Psoas muscle (tissue), 8 donors: ENCODE measurements around the gene RBM20. TPM values are rescaled to one million over a fixed set of nuclear protein-coding genes. Genes with fewer than 3 reads are reported as not detected.
"Not testable (repeated sequence)": the region's sequence is repeated elsewhere in the genome, so short reads cannot be mapped to it uniquely, and the experiment has no call there.

ENCODE experiments used
- ATAC-seq, 4 donors: fragments of 200-7000 bp; cut with Tn5 transposase; one replicate each; pipeline ENCODE4 v1.9.1; 2020; ENCODE audit warnings: moderate library complexity in 3 of 4, mild to moderate bottlenecking in 2 of 4
- DNase-seq, 2 donors: peaks; one replicate each; pipeline ENCODE4 v3.0.0-alpha.2; 2020
- H3K27ac ChIP-seq: fragments of 200-600 bp; one replicate; pipeline ENCODE4 v1.8.0; 2022
- H3K27me3 ChIP-seq, 3 donors: fragments of 200-600 bp in 1 of 3; one replicate each; pipeline versions ENCODE4 v1.6.1 to v1.8.0; 2013 to 2022; ENCODE audit warnings: low read length in 2 of 3, mild to moderate bottlenecking in 2 of 3, moderate library complexity in 1 of 3; ENCODE audit not compliant: insufficient read depth in 3 of 3
- H3K36me3 ChIP-seq, 2 donors: fragments of 200-600 bp in 1 of 2; one replicate each; pipeline versions ENCODE4 v1.6.1 to v1.8.0; 2013 to 2022; ENCODE audit warnings: low read depth in 1 of 2, mild to moderate bottlenecking in 1 of 2, moderate library complexity in 1 of 2; ENCODE audit not compliant: insufficient read depth in 1 of 2
- H3K4me1 ChIP-seq: fragments of 200-600 bp; one replicate; pipeline ENCODE4 v1.8.0; 2022
- H3K4me3 ChIP-seq: fragments of 200-600 bp; one replicate; pipeline ENCODE4 v1.8.0; 2022; ENCODE audit warnings: mild to moderate bottlenecking
- H3K9me3 ChIP-seq: fragments of 200-600 bp; one replicate; pipeline ENCODE4 v1.8.0; 2022
- CTCF ChIP-seq: fragments of 200-600 bp; IDR thresholded peaks from one replicate; pipeline ENCODE4 v1.8.0; 2022; ENCODE audit warnings: antibody characterized with exemption
- WGBS, 3 donors: extraction: QIAGEN DNeasy Blood & Tissue Kit; methylation state at CpG; one replicate each; pipeline versions ENCODE4 v1.1.6 to v1.1.7; 2013; 5-methylcytosine and 5-hydroxymethylcytosine counted together
- intact Hi-C, 2 donors: fragments of 100-400 bp; cut with DNase I; formaldehyde crosslinking; loops; one replicate each; pipeline versions ENCODE4 v1.11.0 to v1.14.2; 2022
- polyA plus RNA-seq, 3 donors: library from polyadenylated mRNA; stranded (reverse); fragments of 200-250 nt; gene quantifications; one replicate each; pipeline ENCODE4 v1.2.3, GENCODE V29; 2013
- total RNA-seq, 4 donors: library from RNA; stranded (reverse); fragmentation: NEBNext Ultra II Directional in 2 of 4; extraction: Animal tissue kit (Norgen Biotek cat#: 25700) in 2 of 4; gene quantifications; one replicate each; pipeline versions ENCODE4 v1.2.1 to v1.2.4, GENCODE V29; 2021 to 2023
- donor health status: healthy with polysubstance abuse.
- donor health status: DM: no; HTN: no; CAD: no; lungs with moderate emphysema.
- donor health status: Bipolar disorder and iron deficiency.
- donor health status: healthy.
- donor health status: DM: yes; HTN: yes; CAD: no.
- donor health status: DM: no; HTN: no; CAD: no.
- donor health status: DM: no; HTN: no; CAD: no.
- donor health status: DM: yes; HTN: yes; CAD: no.

RBM20 gene
- total and polyA plus RNA-seq, 7 donors: 1.6 to 48.8 (median 14.2) TPM

GRCh38 chr10:110704070-110704469 is 59.9 kb downstream of the RBM20 start:
- peaks cover 64% of the 10 kb centered on the region for H3K4me1 ChIP-seq
- no peak for TF ChIP-seq CTCF
- no peaks in the 10 kb centered on the region for H3K27me3 ChIP-seq
- ATAC-seq (no peak), DNase-seq (no peak)
- no peak overlapping the region for H3K4me3 ChIP-seq
- no peaks in the 10 kb centered on the region for H3K36me3 ChIP-seq
- no peaks in the 10 kb centered on the region for H3K9me3 ChIP-seq
- intact Hi-C loops: loop anchor here in 1 of 2 donors (5.0 kb wide), 1 partner anchor 92 kb away; no protein-coding TSS in a partner anchor
- peak overlapping the region; percentile 1 for H3K27ac ChIP-seq

- peak overlapping the region; percentile 1 for H3K27ac ChIP-seq
- DNase-seq (no peak), ATAC-seq (no peak)
- H3K27me3 ChIP-seq: no peaks in the 10 kb centered on the region
- H3K9me3 ChIP-seq: no peaks in the 10 kb centered on the region
- H3K4me1 ChIP-seq: peaks cover 64% of the 10 kb centered on the region
- no peak for TF ChIP-seq CTCF
- intact Hi-C loops: loop anchor here in 1 of 2 donors (5.0 kb wide), 1 partner anchor 93 kb away; no protein-coding TSS in a partner anchor
- H3K4me3 ChIP-seq: no peak overlapping the region
- WGBS, 3 donors: 77 to 89% (median 78%) methylated on average over 5 of the region's 5 CpGs
- no peaks in the 10 kb centered on the region for H3K36me3 ChIP-seq
These were observed 60.9 kb downstream of the RBM20 start for GRCh38 chr10:110704906-110705476.

GRCh38 chr10:110705596-110705995 is 61.5 kb downstream of the RBM20 start:
- Histone ChIP-seq H3K4me1 (peaks cover 64% of the 10 kb centered on the region), H3K27ac (peak overlapping the region; percentile 75)
- H3K9me3 ChIP-seq, H3K27me3 ChIP-seq, H3K4me3 ChIP-seq, H3K36me3 ChIP-seq, intact Hi-C loops, DNase-seq, ATAC-seq: not testable (repeated sequence)
- 82 to 89% (median 86%) methylated on average over 4 of the region's 4 CpGs for WGBS, 3 donors

- intact Hi-C loops: no loop called here
- ATAC-seq (peak in 1 of 4 donors; percentile 33), DNase-seq (no peak)
- no peaks in the 10 kb centered on the region for H3K9me3 ChIP-seq
- H3K4me1 ChIP-seq: peaks cover 60% of the 10 kb centered on the region
- H3K27me3 ChIP-seq: no peaks in the 10 kb centered on the region
- no peak for TF ChIP-seq CTCF
- H3K36me3 ChIP-seq: no peaks in the 10 kb centered on the region
- H3K27ac ChIP-seq: peak overlapping the region; percentile 75
- 17 to 36% (median 20%) methylated on average over 5 of the region's 5 CpGs for WGBS, 3 donors
- peak overlapping the region; percentile 29 for H3K4me3 ChIP-seq
These were observed 62.6 kb downstream of the RBM20 start for GRCh38 chr10:110706690-110707098.

GRCh38 chr10:110708776-110709443 is 64.8 kb downstream of the RBM20 start:
- DNase-seq (peak; percentile 44 to 68), ATAC-seq (peak; percentile 62 to 83 (median 76))
- Histone ChIP-seq H3K27me3 (no peaks in the 10 kb centered on the region), H3K27ac (peak overlapping the region; percentile 73), H3K4me3 (no peak overlapping the region), H3K9me3 (no peaks in the 10 kb centered on the region), H3K36me3 (no peaks in the 10 kb centered on the region), H3K4me1 (peaks cover 51% of the 10 kb centered on the region)
- 24 to 30% (median 26%) methylated on average over 8 of the region's 8 CpGs for WGBS, 3 donors
- no peak for TF ChIP-seq CTCF
- intact Hi-C loops: no loop called here
